Upper lobe of right lung (tissue), 1 donor: ENCODE measurements around the gene YIPF3. TPM values are rescaled to one million over a fixed set of nuclear protein-coding genes. Genes with fewer than 3 reads are reported as not detected.

Experiments
- ATAC-seq: fragments of 200-7000 bp; cut with Tn5 transposase; one replicate; pipeline ENCODE4 v1.9.1; 2020; ENCODE audit warnings: mild to moderate bottlenecking, moderate library complexity
- DNase-seq: peaks from one replicate; pipeline ENCODE4 v3.0.0-alpha.2; 2020
- H3K27ac ChIP-seq: fragments of 200-600 bp; one replicate; pipeline ENCODE4 v1.8.0; 2022
- H3K27me3 ChIP-seq: fragments of 200-600 bp; one replicate; pipeline ENCODE4 v1.8.0; 2022; ENCODE audit warnings: mild to moderate bottlenecking
- H3K36me3 ChIP-seq: fragments of 200-600 bp; one replicate; pipeline ENCODE4 v1.8.0; 2022
- H3K4me1 ChIP-seq: fragments of 200-600 bp; one replicate; pipeline ENCODE4 v1.8.0; 2022
- H3K4me3 ChIP-seq: fragments of 200-600 bp; one replicate; pipeline ENCODE4 v1.8.0; 2022; ENCODE audit warnings: mild to moderate bottlenecking
- H3K9me3 ChIP-seq: fragments of 200-600 bp; one replicate; pipeline ENCODE4 v1.8.0; 2022
- intact Hi-C: fragments of 100-400 bp; cut with DNase I; formaldehyde crosslinking; loops from one replicate; pipeline ENCODE4 v1.11.0; 2022
- total RNA-seq: library from RNA; stranded (reverse); fragmentation: NEBNext Ultra II Directional; extraction: Animal tissue kit (Norgen Biotek cat#: 25700); gene quantifications from one replicate; pipeline ENCODE4 v1.2.1, GENCODE V29; 2021
- TF ChIP-seq, protein P1 (sequence below): fragments of 200-600 bp; IDR thresholded peaks from one replicate; pipeline ENCODE4 v1.8.0; 2022; ENCODE audit warnings: antibody characterized with exemption
- donor health status: DM: no; HTN: yes; CAD: no; lungs with severe emphysema.

YIPF3 gene
- total RNA-seq, 1 donor from 2014 or later = 100 TPM

DNA sequence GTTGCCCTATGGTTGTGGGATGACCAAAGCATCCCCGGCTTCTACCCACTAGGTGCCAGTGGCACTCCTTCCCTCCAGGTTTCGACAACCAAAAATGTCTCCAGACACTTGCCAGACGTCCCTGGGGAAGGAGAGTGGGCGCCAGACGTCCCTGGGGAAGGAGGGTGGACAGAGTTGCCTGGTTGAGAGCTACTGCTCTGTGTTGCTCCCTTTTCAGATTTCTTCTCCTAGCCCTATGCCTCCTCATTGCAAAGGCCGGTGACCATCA lies 19.7 kb downstream of the YIPF3 start:
- no peak overlapping the region for H3K27ac ChIP-seq
- no peak for DNase-seq
- ATAC-seq = no peak
- H3K36me3 ChIP-seq = peaks cover 41% of the 10 kb centered on the region
- intact Hi-C loops = no loop called here
- H3K27me3 ChIP-seq = no peaks in the 10 kb centered on the region
- H3K9me3 ChIP-seq = no peaks in the 10 kb centered on the region
- peaks cover 20% of the 10 kb centered on the region for H3K4me1 ChIP-seq
- H3K4me3 ChIP-seq = no peak overlapping the region
- TF ChIP-seq, protein P1, sequence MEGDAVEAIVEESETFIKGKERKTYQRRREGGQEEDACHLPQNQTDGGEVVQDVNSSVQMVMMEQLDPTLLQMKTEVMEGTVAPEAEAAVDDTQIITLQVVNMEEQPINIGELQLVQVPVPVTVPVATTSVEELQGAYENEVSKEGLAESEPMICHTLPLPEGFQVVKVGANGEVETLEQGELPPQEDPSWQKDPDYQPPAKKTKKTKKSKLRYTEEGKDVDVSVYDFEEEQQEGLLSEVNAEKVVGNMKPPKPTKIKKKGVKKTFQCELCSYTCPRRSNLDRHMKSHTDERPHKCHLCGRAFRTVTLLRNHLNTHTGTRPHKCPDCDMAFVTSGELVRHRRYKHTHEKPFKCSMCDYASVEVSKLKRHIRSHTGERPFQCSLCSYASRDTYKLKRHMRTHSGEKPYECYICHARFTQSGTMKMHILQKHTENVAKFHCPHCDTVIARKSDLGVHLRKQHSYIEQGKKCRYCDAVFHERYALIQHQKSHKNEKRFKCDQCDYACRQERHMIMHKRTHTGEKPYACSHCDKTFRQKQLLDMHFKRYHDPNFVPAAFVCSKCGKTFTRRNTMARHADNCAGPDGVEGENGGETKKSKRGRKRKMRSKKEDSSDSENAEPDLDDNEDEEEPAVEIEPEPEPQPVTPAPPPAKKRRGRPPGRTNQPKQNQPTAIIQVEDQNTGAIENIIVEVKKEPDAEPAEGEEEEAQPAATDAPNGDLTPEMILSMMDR = no peak

DNA sequence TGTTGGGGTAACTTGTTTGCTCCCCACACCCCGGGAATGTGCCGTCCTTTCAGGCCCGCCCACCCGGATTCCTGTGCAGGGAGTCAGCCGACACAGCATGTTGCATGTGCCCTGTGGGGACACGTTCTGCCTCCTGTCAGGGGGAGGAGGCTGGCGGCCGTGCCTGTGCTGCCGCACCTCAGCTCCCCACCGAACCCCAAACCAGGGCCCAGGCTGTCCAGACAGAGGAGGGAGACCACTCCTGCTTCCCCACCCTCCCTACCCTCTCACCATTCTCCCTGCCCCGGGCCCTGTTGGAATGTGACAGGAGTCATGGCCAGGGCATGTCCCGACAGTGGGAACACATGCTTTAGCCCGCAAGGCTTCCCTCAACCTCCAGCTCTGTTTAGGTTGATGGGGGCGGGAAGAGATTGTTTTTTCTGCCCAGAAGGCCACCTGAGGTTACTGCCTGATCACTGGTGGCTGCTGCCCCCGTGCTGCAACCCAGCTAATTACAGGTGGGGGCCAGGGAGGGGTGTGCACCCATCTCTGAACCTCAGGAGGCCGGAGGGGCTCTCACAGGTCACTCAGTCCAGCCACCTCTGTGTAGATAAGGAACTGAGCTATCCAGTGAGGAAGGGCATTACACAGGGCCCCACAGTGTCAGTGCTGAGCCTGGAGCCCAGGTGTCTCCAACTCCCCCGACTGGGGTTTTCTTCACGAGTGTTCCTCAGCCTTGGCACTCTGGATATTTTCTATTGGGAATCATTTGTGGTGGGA lies 20.2 kb downstream of the YIPF3 start:
- DNase-seq = no peak
- peaks cover 40% of the 10 kb centered on the region for H3K36me3 ChIP-seq
- H3K27ac ChIP-seq = no peak overlapping the region
- no peaks in the 10 kb centered on the region for H3K9me3 ChIP-seq
- no peak overlapping the region for H3K4me3 ChIP-seq
- ATAC-seq = peak; percentile 35
- peaks cover 25% of the 10 kb centered on the region for H3K4me1 ChIP-seq
- no peaks in the 10 kb centered on the region for H3K27me3 ChIP-seq
- TF ChIP-seq, protein P1 = peak; percentile 33
- intact Hi-C loops = no loop called here

DNA sequence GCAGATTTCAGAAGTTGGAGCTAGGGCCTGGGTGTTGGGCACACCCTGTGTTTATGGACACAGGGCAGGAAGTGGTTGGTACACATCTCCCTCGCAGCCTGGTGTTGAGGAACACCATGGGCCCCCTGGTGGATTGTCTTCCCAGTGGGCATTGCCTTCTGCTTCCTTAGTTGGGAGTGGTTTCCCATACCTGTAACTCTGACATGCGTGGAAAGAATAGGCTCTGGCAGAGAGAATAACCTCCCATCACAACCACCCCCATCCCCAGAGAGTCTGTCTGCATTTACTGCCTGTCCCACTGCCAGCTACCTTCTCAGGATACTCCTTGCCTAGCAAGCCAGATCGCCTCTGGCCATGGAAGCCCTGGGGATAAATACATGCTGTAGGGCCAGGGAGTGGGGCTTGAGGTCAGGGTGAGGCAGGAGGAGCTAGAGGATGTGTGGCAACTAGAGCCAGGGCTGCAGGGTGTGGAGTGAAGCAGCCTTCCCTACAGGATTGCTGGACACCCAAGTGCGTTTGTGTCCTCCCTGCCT lies 21.3 kb downstream of the YIPF3 start:
- H3K36me3 ChIP-seq = peaks cover 30% of the 10 kb centered on the region
- no peak overlapping the region for H3K27ac ChIP-seq
- no peak overlapping the region for H3K4me3 ChIP-seq
- no peaks in the 10 kb centered on the region for H3K9me3 ChIP-seq
- TF ChIP-seq, protein P1 = no peak
- peaks cover 25% of the 10 kb centered on the region for H3K4me1 ChIP-seq
- ATAC-seq (peak; percentile 42), DNase-seq (no peak)
- intact Hi-C loops = no loop called here
- no peaks in the 10 kb centered on the region for H3K27me3 ChIP-seq

DNA sequence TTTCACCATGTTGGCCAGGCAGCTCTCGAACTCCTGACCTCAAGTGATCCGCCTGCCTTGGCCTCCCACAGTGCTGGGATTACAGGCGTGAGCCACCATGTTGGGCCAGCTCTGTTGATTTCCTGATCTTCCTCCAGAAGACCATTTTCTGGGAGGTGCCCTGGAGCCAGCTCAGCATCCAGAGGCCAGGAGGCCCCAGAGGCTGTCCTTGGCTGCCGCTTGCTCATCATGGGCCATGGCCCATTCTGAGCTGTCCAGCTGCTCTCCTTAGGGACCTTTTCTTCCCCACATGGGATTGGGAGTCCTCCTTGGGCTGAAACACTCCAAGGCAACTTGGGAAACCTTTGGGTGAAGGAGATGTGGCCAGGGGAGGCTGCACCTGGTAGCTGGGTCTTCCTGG lies 22.0 kb downstream of the YIPF3 start:
- Histone ChIP-seq H3K9me3 (no peaks in the 10 kb centered on the region), H3K27ac (no peak overlapping the region), H3K4me1 (peaks cover 25% of the 10 kb centered on the region), H3K27me3 (no peaks in the 10 kb centered on the region), H3K4me3 (no peak overlapping the region), H3K36me3 (peaks cover 23% of the 10 kb centered on the region)
- no peak for ATAC-seq
- TF ChIP-seq, protein P1 = no peak
- DNase-seq = no peak
- intact Hi-C loops = no loop called here

DNA sequence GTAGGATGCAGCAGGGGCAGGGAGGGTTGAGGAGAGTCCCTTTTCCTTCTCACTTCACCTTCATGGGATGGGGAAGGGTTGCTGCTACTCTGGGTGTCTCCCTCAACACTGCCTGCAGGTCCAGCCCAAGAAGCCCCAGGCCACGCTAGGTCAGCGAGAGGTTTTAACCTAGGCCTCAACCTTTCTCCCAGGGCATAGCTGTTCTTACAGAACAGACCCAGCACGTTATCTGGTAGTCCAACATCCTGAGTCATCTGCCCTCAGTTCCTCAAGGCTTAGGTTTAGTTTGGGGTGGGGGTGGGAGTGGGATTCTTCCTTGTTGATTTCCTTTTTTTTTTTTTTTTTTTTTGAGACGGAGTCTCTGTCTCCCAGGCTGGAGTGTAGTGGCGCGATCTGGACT lies 22.4 kb downstream of the YIPF3 start:
- no peak for ATAC-seq
- TF ChIP-seq, protein P1 = no peak

More for the DNA sequence above, 22.4 kb downstream of the YIPF3 start:
- Histone ChIP-seq H3K27me3 (no peaks in the 10 kb centered on the region), H3K9me3 (no peaks in the 10 kb centered on the region), H3K36me3 (peaks cover 18% of the 10 kb centered on the region), H3K4me3 (no peak overlapping the region), H3K4me1 (peaks cover 25% of the 10 kb centered on the region), H3K27ac (no peak overlapping the region)
- no peak for DNase-seq
- intact Hi-C loops = no loop called here
